ENCODE results near the gene ARRB2.

ARRB2 gene

GRCh38 chr17:4753392-4753791, 43.0 kb downstream of the ARRB2 start:
- no peak for DNase-seq (ENCODE audit: low read depth, low spot score)

- DNase-seq (ENCODE audit: low read depth, low spot score) = no peak
Measured at GRCh38 chr17:4759776-4760236, 49.4 kb downstream of the ARRB2 start.

DNA sequence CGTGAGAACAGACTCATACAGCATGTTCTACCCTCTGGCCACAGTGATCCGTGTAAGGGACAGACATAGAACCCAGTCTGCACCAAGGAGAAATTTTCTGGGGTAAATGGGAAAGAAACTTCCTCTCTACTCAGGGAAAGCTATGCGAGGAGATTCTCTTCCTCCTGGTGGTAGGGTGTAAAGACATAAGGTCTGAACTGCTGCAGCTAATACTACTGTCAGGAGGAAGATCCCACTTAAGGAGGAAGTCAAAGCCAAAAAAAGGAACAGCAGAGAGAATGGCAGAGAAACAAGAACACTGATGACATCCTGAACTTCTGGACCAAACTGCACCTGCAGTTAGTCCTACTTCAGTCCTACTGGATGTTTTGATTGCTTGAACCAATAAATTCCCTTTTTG, 54.2 kb downstream of the ARRB2 start:
- DNase-seq (ENCODE audit: low read depth, low spot score) = no peak

GRCh38 chr17:4766201-4766600, 55.8 kb downstream of the ARRB2 start:
- no peak for DNase-seq (ENCODE audit: low read depth, low spot score)

- no peak for DNase-seq (ENCODE audit: low read depth, low spot score)
Measured at GRCh38 chr17:4766723-4767122, 56.3 kb downstream of the ARRB2 start.

DNA sequence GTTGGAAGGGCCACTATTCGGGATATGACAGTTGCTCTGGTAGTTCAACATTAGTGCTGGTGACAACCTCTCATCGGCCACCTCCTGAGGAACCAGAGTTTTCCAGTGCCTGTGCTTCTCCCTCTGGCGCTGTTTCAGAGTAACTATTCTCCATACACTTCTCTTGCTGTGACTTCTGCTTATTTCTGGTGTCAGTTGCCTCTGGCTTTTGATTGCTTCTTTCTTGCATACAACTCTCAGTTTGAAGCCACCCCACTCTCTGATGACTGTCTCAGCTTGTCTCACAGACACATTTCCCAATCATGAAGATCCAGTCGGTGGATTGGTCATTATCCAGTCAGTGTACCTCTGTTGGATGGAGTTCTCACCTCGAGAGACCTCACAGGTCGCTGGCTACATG, 57.9 kb downstream of the ARRB2 start:
- no peak for DNase-seq (ENCODE audit: low read depth, low spot score)

GRCh38 chr17:4769628-4770027, 59.2 kb downstream of the ARRB2 start:
- DNase-seq (ENCODE audit: low read depth, low spot score) = no peak

Measured in brain pericyte (primary cell).